ENCODE results near the gene DUOXA1.

The DUOXA1 gene

GRCh38 chr15:45121706-45122417 is 7.8 kb downstream of the DUOXA1 start:
- H3K79me2 ChIP-seq (ENCODE audit: insufficient read depth, low read length) = no peaks in the 10 kb centered on the region
- TF ChIP-seq CTCF (conservative IDR thresholded peaks at IDR 0.05; ENCODE audit: low read length) = no peak
- TF ChIP-seq EZH2phosphoT487 (IDR thresholded peaks at IDR 0.05; ENCODE audit: borderline replicate concordance) = no peak
- H3K9ac ChIP-seq (ENCODE audit: low read depth, low read length, poor library complexity, severe bottlenecking) = no peak overlapping the region
- H3K27me3 ChIP-seq (ENCODE audit: insufficient read depth, low read length, poor library complexity, severe bottlenecking) = no peaks in the 10 kb centered on the region
- H3K4me1 ChIP-seq (ENCODE audit: insufficient read depth, low read length, poor library complexity, severe bottlenecking) = no peaks in the 10 kb centered on the region
- no peaks in the 10 kb centered on the region for H3K9me2 ChIP-seq (replicated peaks; ENCODE audit: low read depth, low read length)
- no peaks in the 10 kb centered on the region for H3K36me3 ChIP-seq (ENCODE audit: insufficient read depth, low read length)
- H4K20me1 ChIP-seq (ENCODE audit: insufficient read depth, low read length, poor library complexity, severe bottlenecking) = no peaks in the 10 kb centered on the region
- H3K4me3 ChIP-seq (ENCODE audit: low read length, poor library complexity, severe bottlenecking) = no peak overlapping the region
- H3K4me2 ChIP-seq (ENCODE audit: low read depth, low read length, poor library complexity, severe bottlenecking) = no peak overlapping the region
- no peaks in the 10 kb centered on the region for H3F3A ChIP-seq (ENCODE audit: low read depth)
- no peaks in the 10 kb centered on the region for H3K9me3 ChIP-seq (ENCODE audit: insufficient read depth, low read depth, low read length)
- H2AFZ ChIP-seq (ENCODE audit: low read length) = no peak overlapping the region

GRCh38 chr15:45121020-45121419 is 8.7 kb downstream of the DUOXA1 start:
- H3K9ac ChIP-seq (ENCODE audit: low read depth, low read length, poor library complexity, severe bottlenecking) = no peak overlapping the region
- H3K36me3 ChIP-seq (ENCODE audit: insufficient read depth, low read length) = no peaks in the 10 kb centered on the region
- no peaks in the 10 kb centered on the region for H3K79me2 ChIP-seq (ENCODE audit: insufficient read depth, low read length)
- H3K9me3 ChIP-seq (ENCODE audit: insufficient read depth, low read depth, low read length) = no peaks in the 10 kb centered on the region
- TF ChIP-seq CTCF (conservative IDR thresholded peaks at IDR 0.05; ENCODE audit: low read length) (no peak), EZH2phosphoT487 (IDR thresholded peaks at IDR 0.05; ENCODE audit: borderline replicate concordance) (no peak)
- H3K27me3 ChIP-seq (ENCODE audit: insufficient read depth, low read length, poor library complexity, severe bottlenecking) = no peaks in the 10 kb centered on the region
- no peaks in the 10 kb centered on the region for H3K9me2 ChIP-seq (replicated peaks; ENCODE audit: low read depth, low read length)
- H3F3A ChIP-seq (ENCODE audit: low read depth) = no peaks in the 10 kb centered on the region
- no peaks in the 10 kb centered on the region for H4K20me1 ChIP-seq (ENCODE audit: insufficient read depth, low read length, poor library complexity, severe bottlenecking)
- no peak overlapping the region for H2AFZ ChIP-seq (ENCODE audit: low read length)
- no peak overlapping the region for H3K4me3 ChIP-seq (ENCODE audit: low read length, poor library complexity, severe bottlenecking)
- no peaks in the 10 kb centered on the region for H3K4me1 ChIP-seq (ENCODE audit: insufficient read depth, low read length, poor library complexity, severe bottlenecking)
- no peak overlapping the region for H3K4me2 ChIP-seq (ENCODE audit: low read depth, low read length, poor library complexity, severe bottlenecking)

GRCh38 chr15:45120081-45120972 is 9.4 kb downstream of the DUOXA1 start:
- no peaks in the 10 kb centered on the region for H3K27me3 ChIP-seq (ENCODE audit: insufficient read depth, low read length, poor library complexity, severe bottlenecking)

More at GRCh38 chr15:45120081-45120972, 9.4 kb downstream of the DUOXA1 start:
- Histone ChIP-seq H3K9me2 (replicated peaks; ENCODE audit: low read depth, low read length) (no peaks in the 10 kb centered on the region), H2AFZ (ENCODE audit: low read length) (no peak overlapping the region), H3K79me2 (ENCODE audit: insufficient read depth, low read length) (no peaks in the 10 kb centered on the region), H3K4me1 (ENCODE audit: insufficient read depth, low read length, poor library complexity, severe bottlenecking) (no peaks in the 10 kb centered on the region), H3F3A (ENCODE audit: low read depth) (no peaks in the 10 kb centered on the region), H4K20me1 (ENCODE audit: insufficient read depth, low read length, poor library complexity, severe bottlenecking) (no peaks in the 10 kb centered on the region), H3K4me2 (ENCODE audit: low read depth, low read length, poor library complexity, severe bottlenecking) (no peak overlapping the region), H3K4me3 (ENCODE audit: low read length, poor library complexity, severe bottlenecking) (no peak overlapping the region), H3K9me3 (ENCODE audit: insufficient read depth, low read depth, low read length) (no peaks in the 10 kb centered on the region), H3K9ac (ENCODE audit: low read depth, low read length, poor library complexity, severe bottlenecking) (no peak overlapping the region), H3K36me3 (ENCODE audit: insufficient read depth, low read length) (no peaks in the 10 kb centered on the region)
- TF ChIP-seq CTCF (conservative IDR thresholded peaks at IDR 0.05; ENCODE audit: low read length) = no peak
- TF ChIP-seq EZH2phosphoT487 (IDR thresholded peaks at IDR 0.05; ENCODE audit: borderline replicate concordance) = no peak

Measured in Loucy (cell line).